ENCODE measurements around the gene CDK11B.
"Not testable (repeated sequence)": the region's sequence is repeated elsewhere in the genome, so short reads cannot be mapped to it uniquely, and the experiment has no call there.

The CDK11B gene

DNA sequence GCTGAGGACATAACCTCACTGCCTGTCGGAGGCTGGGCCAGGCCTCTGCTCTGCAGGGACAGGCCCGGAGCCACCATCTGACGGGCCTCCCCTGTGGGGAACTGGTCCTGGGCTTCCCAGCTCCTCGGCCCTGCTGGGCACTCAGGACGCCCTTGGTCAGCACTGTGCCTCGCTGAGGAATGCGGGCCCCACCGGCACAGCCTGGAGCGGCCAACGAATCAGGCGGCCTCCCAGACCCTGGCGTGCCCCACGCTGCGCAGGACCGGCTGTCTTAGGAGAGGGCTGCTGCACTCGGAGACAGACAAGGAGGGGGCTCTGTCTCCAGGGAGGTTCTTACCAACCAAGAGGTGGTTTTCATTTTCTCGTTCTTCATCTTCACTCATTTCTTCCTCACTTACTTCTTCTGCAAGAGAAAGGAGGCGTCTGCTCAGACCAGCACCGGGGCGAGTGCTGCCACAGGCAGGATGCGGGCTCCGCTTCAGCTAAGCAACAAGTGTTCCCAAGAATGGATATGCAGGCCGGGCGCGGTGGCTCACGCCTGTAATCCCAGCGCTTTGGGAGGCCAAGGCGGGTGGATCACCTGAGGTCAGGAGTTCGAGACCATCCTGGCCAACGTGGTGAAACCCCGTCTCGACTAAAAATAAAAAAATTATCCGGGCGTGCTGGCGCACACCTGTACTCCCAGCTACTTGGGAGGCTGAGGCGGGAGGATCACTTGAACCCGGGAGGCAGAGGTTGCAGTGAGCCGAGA is 17.9 kb downstream of the CDK11B start:
- H3K36me3 Mint-ChIP-seq: peaks cover 26% of the 10 kb centered on the region
- not testable (repeated sequence) for ATAC-seq; H3K27ac Mint-ChIP-seq; H3K4me3 Mint-ChIP-seq; H3K4me1 Mint-ChIP-seq; DNase-seq (ENCODE audit: low spot score in 2 of 2); H3K9me3 Mint-ChIP-seq

DNA sequence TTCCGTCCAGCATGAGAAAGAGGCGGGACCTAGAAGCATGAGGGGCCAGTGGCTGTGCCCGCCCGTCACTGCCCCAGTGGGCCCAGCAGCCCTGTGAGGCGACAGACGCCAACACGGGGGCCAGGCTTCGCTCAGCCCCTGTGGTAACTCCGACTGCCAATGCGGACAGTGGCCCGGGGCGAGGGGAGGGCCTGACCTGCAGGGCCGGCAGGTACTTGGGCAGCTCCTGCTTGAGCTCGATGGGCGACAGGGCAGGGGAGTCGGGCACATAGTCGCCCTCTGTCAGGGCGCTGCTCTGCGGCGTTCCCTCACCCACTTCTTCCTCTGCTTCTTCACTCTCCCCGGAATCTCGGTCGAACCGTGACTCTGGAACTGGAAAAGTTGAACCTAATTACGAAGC is 18.7 kb downstream of the CDK11B start:
- not testable (repeated sequence) for DNase-seq (ENCODE audit: low spot score in 2 of 2); H3K27ac Mint-ChIP-seq; ATAC-seq; H3K4me3 Mint-ChIP-seq; H3K4me1 Mint-ChIP-seq; H3K9me3 Mint-ChIP-seq
- H3K36me3 Mint-ChIP-seq: peaks cover 21% of the 10 kb centered on the region

DNA sequence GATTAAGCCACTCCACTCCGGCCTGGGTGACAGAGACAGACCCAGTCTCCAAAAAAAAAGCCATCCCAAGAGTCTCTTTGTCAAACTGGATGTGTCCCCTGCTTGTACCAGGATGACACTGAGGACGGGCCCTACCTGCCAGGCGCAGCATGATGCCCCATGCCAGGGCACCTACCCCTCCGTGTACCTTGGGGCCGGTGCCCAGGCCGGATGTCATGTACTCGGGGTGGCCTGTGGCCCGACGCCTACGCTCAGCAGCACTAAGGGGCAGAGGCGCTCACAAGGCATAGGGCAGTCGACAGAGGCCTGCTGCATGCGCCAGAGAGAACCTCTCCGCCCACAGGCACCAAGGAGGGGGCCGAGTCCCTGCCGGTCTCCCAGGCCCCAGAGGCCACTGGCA is 19.4 kb downstream of the CDK11B start:
- not testable (repeated sequence) for DNase-seq (ENCODE audit: low spot score in 2 of 2); H3K9me3 Mint-ChIP-seq; H3K4me1 Mint-ChIP-seq; H3K4me3 Mint-ChIP-seq; H3K27ac Mint-ChIP-seq; ATAC-seq
- H3K36me3 Mint-ChIP-seq: peaks cover 21% of the 10 kb centered on the region

DNA sequence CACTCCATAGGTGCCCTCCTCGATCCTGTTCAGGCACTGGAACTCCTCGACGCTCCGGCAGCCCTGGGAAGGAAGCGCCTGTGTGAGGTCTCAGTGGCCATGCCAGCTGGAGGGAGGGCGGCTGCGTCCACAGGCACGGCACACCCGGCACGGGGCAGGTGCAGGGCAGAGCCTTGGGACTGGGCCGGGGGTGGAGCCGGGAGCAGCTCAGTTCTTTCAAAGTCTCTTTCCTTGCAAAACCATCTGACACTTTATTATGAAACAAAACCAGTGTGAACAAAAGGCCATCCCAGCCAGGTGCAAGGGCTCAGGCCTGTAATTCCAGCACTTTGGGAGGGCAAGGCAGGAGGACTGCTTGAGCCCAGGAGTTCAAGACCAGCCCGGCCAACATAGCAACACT is 20.3 kb downstream of the CDK11B start:
- H3K4me1 Mint-ChIP-seq; ATAC-seq; H3K27ac Mint-ChIP-seq; DNase-seq (ENCODE audit: low spot score in 2 of 2); H3K9me3 Mint-ChIP-seq; H3K4me3 Mint-ChIP-seq: not testable (repeated sequence)
- H3K36me3 Mint-ChIP-seq: peaks cover 21% of the 10 kb centered on the region

DNA sequence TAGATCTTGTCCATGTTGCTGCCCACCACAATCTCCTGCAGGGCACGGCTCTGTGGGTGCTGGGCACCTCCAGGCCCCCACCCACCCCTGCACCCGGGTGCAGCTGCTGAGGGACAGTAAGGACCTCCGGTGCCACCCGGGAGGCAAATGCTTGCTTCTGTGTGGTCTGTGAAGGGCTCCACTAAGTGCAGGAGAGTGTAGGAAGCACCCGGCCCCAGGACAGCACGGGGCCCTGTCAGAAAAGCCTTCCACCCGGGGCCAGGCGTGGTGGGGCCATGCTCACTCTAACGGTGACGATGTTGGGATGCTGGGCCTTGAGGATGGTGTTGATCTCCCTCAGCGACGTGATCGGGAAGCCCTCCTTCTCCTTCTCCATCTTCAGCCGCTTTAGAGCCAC is 21.3 kb downstream of the CDK11B start:
- H3K27ac Mint-ChIP-seq; ATAC-seq; H3K9me3 Mint-ChIP-seq; H3K4me1 Mint-ChIP-seq; DNase-seq (ENCODE audit: low spot score in 2 of 2); H3K4me3 Mint-ChIP-seq: not testable (repeated sequence)
- H3K36me3 Mint-ChIP-seq: peaks cover 21% of the 10 kb centered on the region

DNA sequence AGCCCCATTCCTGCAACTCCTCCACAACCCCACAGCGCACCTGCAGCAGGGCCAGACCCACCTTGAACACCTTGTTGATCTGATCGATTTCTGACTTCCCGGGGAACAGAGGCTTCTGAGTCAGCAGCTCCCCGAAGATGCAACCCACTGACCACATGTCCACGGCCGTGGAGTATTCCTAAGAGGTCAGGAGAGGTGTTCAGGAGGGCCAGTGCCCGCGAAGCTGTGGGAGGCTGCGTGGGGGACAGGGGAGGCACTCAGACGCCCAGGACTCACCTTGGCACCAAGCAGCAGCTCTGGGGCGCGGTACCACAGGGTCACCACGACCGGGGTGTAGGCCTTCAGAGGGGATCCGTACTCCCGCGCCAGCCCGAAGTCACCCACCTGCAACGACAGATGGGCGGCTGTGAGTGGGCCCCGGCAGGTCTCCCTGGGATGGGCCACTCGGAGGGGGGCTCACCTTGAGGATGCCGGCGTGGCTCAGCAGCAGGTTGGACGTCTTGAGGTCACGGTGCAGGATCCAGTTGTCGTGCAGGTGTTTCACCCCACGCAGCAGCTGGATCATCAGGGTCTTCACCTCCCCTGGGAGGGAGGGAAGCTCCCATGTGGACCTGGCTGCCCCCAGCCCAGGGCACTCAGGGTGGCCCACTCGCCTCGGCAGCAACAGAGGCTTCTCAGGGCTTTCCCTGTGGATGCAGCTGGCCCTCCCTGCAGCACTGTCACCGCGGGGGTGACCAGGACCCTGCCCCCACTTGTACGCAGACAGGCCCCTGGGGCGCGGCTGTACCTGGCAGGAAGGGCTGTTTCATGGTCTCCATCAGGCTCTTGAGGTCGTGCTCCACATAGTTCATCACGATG is 22.0 kb downstream of the CDK11B start:
- H3K9me3 Mint-ChIP-seq; H3K4me1 Mint-ChIP-seq; H3K27ac Mint-ChIP-seq; ATAC-seq; H3K4me3 Mint-ChIP-seq; DNase-seq (ENCODE audit: low spot score in 2 of 2): not testable (repeated sequence)
- peaks cover 21% of the 10 kb centered on the region for H3K36me3 Mint-ChIP-seq

DNA sequence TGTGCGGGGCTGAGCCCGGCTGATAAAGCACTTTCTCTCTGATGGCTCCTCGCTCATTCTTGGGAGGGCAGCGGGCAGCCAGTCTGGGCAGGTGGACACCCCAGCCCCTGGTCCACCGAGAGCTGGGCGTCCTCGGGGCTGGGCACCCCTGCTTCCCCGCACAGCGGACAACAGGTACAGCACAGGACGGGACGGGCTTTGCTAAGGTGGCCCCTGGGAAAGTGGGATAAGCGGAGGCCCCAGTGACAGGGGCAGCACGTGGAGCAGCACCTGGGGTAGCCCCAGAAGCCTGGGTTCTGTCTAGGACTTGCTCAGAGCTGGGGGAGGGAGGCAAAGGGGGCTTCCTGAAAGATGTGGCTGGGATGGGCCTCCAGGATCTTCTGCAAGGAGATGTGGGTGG is 24.2 kb downstream of the CDK11B start:
- H3K9me3 Mint-ChIP-seq; H3K4me3 Mint-ChIP-seq; DNase-seq (ENCODE audit: low spot score in 2 of 2); H3K4me1 Mint-ChIP-seq; ATAC-seq; H3K27ac Mint-ChIP-seq: not testable (repeated sequence)
- H3K36me3 Mint-ChIP-seq: peaks cover 35% of the 10 kb centered on the region

DNA sequence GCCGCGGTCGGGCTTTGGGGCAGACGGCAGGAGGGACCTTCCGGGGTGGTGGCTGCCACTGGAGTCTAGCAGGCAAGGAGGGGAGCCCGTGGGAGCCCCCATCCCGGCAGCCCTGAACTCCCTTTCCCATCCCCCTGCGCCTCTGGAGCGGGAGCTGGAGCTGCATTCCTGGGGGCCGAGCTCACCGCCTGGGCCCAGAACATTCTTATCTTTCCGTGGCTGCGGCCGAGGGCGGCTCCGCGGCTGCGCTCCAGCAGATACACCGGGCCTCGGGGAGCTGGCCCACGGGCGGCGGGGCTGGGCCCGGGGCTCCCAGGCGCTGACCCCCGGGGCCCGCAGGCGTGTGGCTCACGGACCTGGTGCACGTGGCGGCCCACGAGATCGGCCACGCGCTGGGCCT is 25.4 kb downstream of the CDK11B start:
- H3K4me3 Mint-ChIP-seq; DNase-seq (ENCODE audit: low spot score in 2 of 2); H3K4me1 Mint-ChIP-seq; ATAC-seq; H3K27ac Mint-ChIP-seq; H3K9me3 Mint-ChIP-seq: not testable (repeated sequence)
- H3K36me3 Mint-ChIP-seq: peaks cover 26% of the 10 kb centered on the region

DNA sequence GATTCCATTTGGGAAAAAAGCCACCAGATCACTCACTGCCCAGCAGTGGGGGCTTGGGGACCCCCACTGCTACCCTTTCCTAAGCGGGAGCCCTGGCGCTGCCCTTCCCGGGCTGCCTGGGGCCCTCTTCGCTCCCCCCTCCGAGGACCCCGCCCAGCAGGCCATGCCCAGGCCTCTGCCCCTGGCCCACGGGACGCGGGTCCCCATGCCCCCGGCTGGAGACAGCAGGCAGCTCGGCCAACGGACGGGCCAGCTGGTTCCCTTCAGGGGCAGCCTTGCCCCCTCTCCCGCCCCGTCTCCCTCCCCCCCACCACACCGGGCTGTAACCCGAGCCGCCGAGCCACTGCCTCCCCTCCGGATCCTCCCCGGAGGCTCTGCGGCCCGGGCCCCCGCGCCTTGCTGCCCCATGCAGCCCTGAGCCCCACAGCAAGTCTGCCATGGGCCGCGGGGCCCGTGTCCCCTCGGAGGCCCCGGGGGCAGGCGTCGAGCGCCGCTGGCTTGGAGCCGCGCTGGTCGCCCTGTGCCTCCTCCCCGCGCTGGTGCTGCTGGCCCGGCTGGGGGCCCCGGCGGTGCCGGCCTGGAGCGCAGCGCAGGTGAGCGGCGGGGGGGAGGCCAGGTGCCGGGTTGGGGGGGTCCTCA is 26.9 kb downstream of the CDK11B start, which contains the start of gene MMP23B:
Gene MMP23B, plus strand, starts transcription at position 392 of the 639 bp plus-strand sequence. Its CDS starts 46 bp downstream, at position 438.
- Mint-ChIP-seq H3K36me3 (peaks cover 26% of the 10 kb centered on the region), H3K4me1 (peaks cover 6% of the 10 kb centered on the region), H3K9me3 (no peaks in the 10 kb centered on the region), H3K4me3 (peak within 1 kb of the TSS; percentile 74), H3K27ac (peak within 1 kb of the TSS; percentile 79)
- DNase-seq (ENCODE audit: low spot score in 2 of 2): no peak
- no peak for ATAC-seq

DNA sequence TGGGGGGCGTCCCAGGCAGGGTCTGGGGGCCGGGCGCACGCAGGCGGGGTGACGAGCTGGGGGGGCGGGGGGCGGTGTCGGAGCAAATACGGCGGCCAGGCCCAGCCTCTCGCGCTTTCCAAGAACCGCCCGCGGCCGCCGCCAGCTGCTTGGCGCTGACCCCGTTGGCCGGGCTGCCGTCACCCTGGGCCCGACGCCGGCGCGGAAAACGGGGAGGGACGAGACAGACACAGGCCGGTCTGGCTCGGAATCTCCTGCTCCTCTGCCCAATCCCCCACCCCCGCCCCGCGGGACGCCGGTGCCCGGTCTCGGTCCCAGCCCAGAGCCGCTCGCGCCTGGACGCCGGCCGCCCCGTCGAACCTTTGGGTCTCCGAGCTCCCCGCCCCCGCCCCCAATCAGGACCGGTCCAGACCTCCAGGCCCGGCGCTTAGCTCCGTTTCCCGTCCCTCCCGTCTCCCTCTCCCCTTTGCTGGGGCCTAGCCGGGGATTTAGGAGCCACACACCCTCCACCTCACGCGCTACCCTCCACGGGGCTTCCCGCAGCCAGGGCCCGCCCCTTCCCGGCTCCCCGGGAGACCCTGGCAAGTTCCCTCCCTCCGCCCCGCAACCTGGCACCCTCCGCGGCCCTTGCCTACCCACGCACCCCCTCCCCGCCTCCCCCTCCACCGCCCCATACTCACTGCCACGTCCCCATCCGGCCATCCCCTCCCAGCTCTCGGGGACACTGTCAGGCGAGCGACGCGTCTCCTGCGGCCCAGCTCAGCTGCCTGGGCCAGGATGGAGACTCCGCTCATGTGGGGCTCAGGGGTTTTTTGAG is 27.6 kb downstream of the CDK11B start:
- no peak for ATAC-seq
- H3K4me1 Mint-ChIP-seq: peaks cover 6% of the 10 kb centered on the region
- H3K4me3 Mint-ChIP-seq: peak overlapping the region; percentile 74
- no peak for DNase-seq (ENCODE audit: low spot score in 2 of 2)
- peak overlapping the region; percentile 79 for H3K27ac Mint-ChIP-seq
- H3K9me3 Mint-ChIP-seq: no peaks in the 10 kb centered on the region
- peaks cover 19% of the 10 kb centered on the region for H3K36me3 Mint-ChIP-seq

DNA sequence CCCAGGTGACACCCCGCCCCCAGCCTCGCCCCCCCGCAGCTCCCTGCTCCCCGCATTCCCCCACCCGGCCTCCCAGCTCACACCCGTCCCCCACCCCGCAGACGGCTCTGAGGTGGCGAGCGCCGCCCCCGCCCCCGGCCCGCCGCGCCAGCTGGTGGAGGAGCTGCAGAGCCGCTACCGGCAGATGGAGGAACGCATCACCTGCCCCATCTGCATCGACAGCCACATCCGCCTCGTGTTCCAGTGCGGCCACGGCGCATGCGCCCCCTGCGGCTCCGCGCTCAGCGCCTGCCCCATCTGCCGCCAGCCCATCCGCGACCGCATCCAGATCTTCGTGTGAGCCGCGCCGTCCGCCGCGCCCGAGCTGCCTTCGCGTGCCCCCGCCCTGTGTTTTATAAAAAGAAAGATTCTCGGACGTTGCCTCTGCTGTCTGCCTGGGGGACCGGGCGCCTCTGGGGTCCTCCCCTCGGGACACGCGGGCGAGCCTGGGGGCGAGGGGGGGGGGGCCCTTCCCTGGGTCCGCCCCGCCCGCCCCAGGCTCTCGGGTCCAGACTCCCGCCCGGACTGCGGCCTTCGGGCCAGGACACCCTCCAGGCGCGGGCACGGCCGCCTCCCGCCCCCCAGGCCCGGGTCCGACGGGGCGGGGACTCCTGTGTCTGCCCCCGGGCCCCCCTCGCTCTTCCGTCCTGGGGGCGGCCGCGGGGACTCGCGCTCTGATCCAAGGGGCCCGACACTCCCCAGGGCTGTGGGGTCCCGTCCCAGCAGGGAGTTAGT is 28.4 kb downstream of the CDK11B start:
- DNase-seq (ENCODE audit: low spot score in 2 of 2) (peak; percentile 88 to 91), ATAC-seq (peak; percentile 85)
- Mint-ChIP-seq H3K4me3 (peak overlapping the region; percentile 74), H3K9me3 (no peaks in the 10 kb centered on the region), H3K27ac (peak overlapping the region; percentile 94), H3K36me3 (peaks cover 19% of the 10 kb centered on the region), H3K4me1 (peaks cover 6% of the 10 kb centered on the region)

DNA sequence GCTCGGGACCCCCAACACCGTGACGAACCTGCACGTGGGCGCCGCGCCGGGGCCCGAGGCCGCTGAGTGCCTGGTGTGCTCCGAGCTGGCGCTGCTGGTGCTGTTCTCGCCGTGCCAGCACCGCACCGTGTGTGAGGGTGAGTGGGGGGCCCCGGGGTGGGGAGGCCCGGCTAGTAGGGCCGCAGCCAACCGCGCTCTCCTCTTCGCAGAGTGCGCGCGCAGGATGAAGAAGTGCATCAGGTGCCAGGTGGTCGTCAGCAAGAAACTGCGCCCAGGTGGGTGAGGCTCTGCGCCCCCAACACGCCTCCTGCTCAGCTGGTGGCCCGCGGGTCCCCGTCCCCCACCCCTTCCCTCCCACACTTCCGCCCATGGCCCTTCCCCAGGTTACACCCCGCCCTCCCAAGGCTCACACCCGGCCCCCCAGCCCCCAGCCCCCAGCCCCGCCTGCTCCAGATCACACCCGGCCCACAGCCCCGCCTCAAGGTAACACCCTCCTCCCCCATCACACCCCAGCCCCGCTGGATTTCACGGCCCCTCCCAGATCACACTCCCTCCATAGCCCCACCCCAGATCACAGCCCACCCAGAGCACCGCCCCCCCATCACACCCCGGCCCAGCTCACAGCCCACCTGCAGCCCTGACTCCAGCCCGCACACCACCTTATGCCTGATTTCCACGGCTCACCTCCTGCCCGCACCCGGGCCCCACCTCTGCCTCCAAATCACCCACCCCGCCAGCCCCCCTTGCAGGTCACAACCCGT is 29.2 kb downstream of the CDK11B start:
- Mint-ChIP-seq H3K4me3 (peak overlapping the region; percentile 74), H3K36me3 (peaks cover 19% of the 10 kb centered on the region), H3K27ac (peak overlapping the region; percentile 94), H3K9me3 (no peaks in the 10 kb centered on the region), H3K4me1 (peaks cover 10% of the 10 kb centered on the region)
- DNase-seq (ENCODE audit: low spot score in 2 of 2) (peak; percentile 45 to 75), ATAC-seq (peak; percentile 56)

DNA sequence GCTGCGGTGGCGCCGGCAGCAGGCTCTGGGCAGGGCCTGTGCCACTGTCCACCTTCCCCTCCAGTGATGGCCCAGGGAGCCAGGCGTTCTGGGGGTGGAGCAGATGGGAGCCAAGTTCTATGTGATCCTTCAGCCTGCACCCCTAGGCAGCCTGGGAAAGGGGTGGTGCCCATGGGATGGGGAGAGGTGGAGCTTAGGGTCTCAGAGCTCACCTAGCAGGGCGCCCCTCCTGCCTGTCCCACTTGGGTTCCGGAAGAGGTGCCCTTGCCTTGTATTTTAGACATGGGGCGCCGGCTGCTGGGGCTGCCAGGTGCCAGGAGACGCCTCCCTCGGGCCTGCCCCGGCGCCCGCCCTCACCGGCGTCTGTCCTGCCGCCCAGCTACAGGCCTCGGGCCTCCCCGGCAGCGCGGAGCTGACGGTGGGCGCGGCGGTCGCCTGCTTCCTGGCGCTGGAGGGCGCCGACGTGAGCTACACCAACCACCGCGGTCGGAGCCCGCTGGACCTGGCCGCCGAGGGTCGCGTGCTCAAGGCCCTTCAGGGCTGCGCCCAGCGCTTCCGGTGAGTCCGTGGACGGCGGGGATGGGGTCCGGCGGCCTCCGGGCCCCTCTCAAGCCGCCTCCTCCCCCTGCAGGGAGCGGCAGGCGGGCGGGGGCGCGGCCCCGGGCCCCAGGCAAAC is 29.9 kb downstream of the CDK11B start:
- Mint-ChIP-seq H3K4me3 (peak overlapping the region; percentile 74), H3K9me3 (no peaks in the 10 kb centered on the region), H3K36me3 (peaks cover 19% of the 10 kb centered on the region), H3K4me1 (peaks cover 12% of the 10 kb centered on the region), H3K27ac (peak overlapping the region; percentile 32)
- DNase-seq (ENCODE audit: low spot score in 2 of 2): no peak
- ATAC-seq: peak; percentile 11

Measured in stimulated activated effector memory CD8-positive, alpha-beta T cell treated with anti-CD3 and anti-CD28 coated beads, Interleukin-12 subunit alpha, Interleukin-12 subunit beta, amount 100 ng/mL, for 72 hours (primary cell).